Transverse colon (tissue), 4 donors: ENCODE measurements around the gene SPATS1.

Experiments
- CTCF ChIP-seq, 5 experiments: fragments of 200-600 bp in 3 of 5; fragments of 450-650 bp in 2 of 5; sonication (generic) in 3 of 5; IDR thresholded peaks; 1 replicate in 2 of 5; 2 replicates in 3 of 5; pipeline ENCODE4 v1.5.1; 2016 to 2017; ENCODE audit warnings: antibody characterized with exemption in 5 of 5, inconsistent platforms in 3 of 5, mild to moderate bottlenecking in 2 of 5, moderate library complexity in 1 of 5
- POLR2A ChIP-seq: fragments of 450-650 bp; IDR thresholded peaks from one replicate; pipeline ENCODE4 v1.6.1; 2016; ENCODE audit warnings: antibody characterized with exemption, mild to moderate bottlenecking, moderate library complexity
- POLR2AphosphoS5 ChIP-seq, 3 donors: sonication (generic); formaldehyde crosslinking; IDR thresholded peaks; one replicate each; pipeline ENCODE4 v1.6.1; 2016; ENCODE audit warnings: antibody characterized with exemption in 3 of 3

- TF ChIP-seq CTCF (IDR thresholded peaks at IDR 0.05) = no peak
- no peak for TF ChIP-seq POLR2A
- no peak for TF ChIP-seq POLR2AphosphoS5 (IDR thresholded peaks at IDR 0.05)
Measured at GRCh38 chr6:44311767-44312166, 30.7 kb upstream of the SPATS1 start.
